H1 (cell line): ENCODE results near the gene DNASE1. TPM values are rescaled to one million over a fixed set of nuclear protein-coding genes. Genes with fewer than 3 reads are reported as not detected.

Source experiments
- CTCF ChIA-PET: fragments of 300-600 bp; sonication (Branson Sonifier 250); formaldehyde crosslinking; loops from one replicate; lab custom pipeline; 2021; ENCODE audit not compliant: partially characterized antibody; lab: Charles Lee
- POLR2A ChIA-PET: fragments of 300-600 bp; sonication (Branson Sonifier 250); formaldehyde crosslinking; loops from one replicate; lab custom pipeline; 2021; ENCODE audit warnings: inconsistent platforms; ENCODE audit not compliant: partially characterized antibody; lab: Charles Lee
- DNase-seq, 2 experiments: peaks; one replicate each; pipeline versions ENCODE4 v3.0.0 to v3.0.0-alpha.2; 2010 to 2022; ENCODE audit warnings: low spot score in 2 of 2, low read depth in 1 of 2, mixed read lengths in 1 of 2
- FAIRE-seq: peaks from 2 replicates; lab custom pipeline; 2011; peaks lifted over from hg19 to GRCh38; lab: Jason Lieb, UNC
- H2AFZ ChIP-seq: 2 replicates; pipeline ENCODE4 v1.8.1; 2012; ENCODE audit warnings: low read length, inconsistent platforms
- H2AK5ac ChIP-seq: 2 replicates; pipeline ENCODE4 v1.6.1; 2013; ENCODE audit warnings: low read depth, low read length
- H2BK120ac ChIP-seq: replicated peaks from 2 replicates; pipeline ENCODE3; 2013; ENCODE audit warnings: low read depth, low read length, inconsistent platforms
- H2BK12ac ChIP-seq: 2 replicates; pipeline ENCODE4 v1.6.1; 2013; ENCODE audit warnings: low read depth, low read length
- H2BK15ac ChIP-seq: 2 replicates; pipeline ENCODE4 v1.6.1; 2013; ENCODE audit warnings: low read length
- H2BK20ac ChIP-seq: 2 replicates; pipeline ENCODE4 v1.6.1; 2013; ENCODE audit warnings: low read length
- H2BK5ac ChIP-seq: 2 replicates; pipeline ENCODE4 v1.6.1; 2013; ENCODE audit warnings: low read depth, low read length
- H3K14ac ChIP-seq: 2 replicates; pipeline ENCODE4 v1.6.1; 2013; ENCODE audit warnings: inconsistent platforms; ENCODE audit not compliant: insufficient read length
- H3K18ac ChIP-seq: 2 replicates; pipeline ENCODE4 v1.6.1; 2013; ENCODE audit warnings: low read length; ENCODE audit errors: extremely low read depth
- H3K23ac ChIP-seq: 2 replicates; pipeline ENCODE4 v1.6.1; 2013; ENCODE audit warnings: inconsistent platforms; ENCODE audit not compliant: insufficient read length
- H3K23me2 ChIP-seq: 2 replicates; pipeline ENCODE4 v1.6.1; 2013; ENCODE audit warnings: low read depth, low read length
- H3K27ac ChIP-seq: 2 replicates; pipeline ENCODE4 v1.6.1; 2011; ENCODE audit warnings: low read depth, low read length, inconsistent platforms
- H3K27me3 ChIP-seq, 4 experiments: replicated peaks in 1 of 4; 1 replicate in 1 of 4; 2 replicates in 3 of 4; pipeline versions ENCODE4 v1.6.1 to v1.8.1; 2011 to 2013; ENCODE audit warnings: low read length in 3 of 4, mild to moderate bottlenecking in 3 of 4, inconsistent platforms in 2 of 4, mixed read lengths in 2 of 4, moderate library complexity in 1 of 4; ENCODE audit not compliant: control insufficient read depth in 3 of 4, insufficient read depth in 3 of 4; ENCODE audit errors: extremely low read depth in 1 of 4
- H3K36me3 ChIP-seq, 4 experiments: 2 replicates each; pipeline versions ENCODE4 v1.6.1 to v1.8.1; 2011 to 2013; ENCODE audit warnings: mild to moderate bottlenecking in 4 of 4, low read length in 3 of 4, moderate library complexity in 2 of 4, control low read depth in 1 of 4, inconsistent platforms in 1 of 4; ENCODE audit not compliant: insufficient read depth in 4 of 4, control insufficient read depth in 2 of 4
- H3K4ac ChIP-seq: replicated peaks from 2 replicates; pipeline ENCODE3; 2013; ENCODE audit warnings: low read length, low read depth, mixed read lengths, inconsistent platforms; ENCODE audit not compliant: insufficient read length
- H3K4me1 ChIP-seq, 4 experiments: replicated peaks in 1 of 4; 1 replicate in 1 of 4; 2 replicates in 3 of 4; pipeline versions ENCODE4 v1.6.1 to v1.8.1; 2011 to 2013; ENCODE audit warnings: low read length in 3 of 4, inconsistent platforms in 2 of 4, mixed read lengths in 1 of 4; ENCODE audit not compliant: insufficient read depth in 4 of 4, control insufficient read depth in 3 of 4
- H3K4me2 ChIP-seq, 2 experiments: 2 replicates each; pipeline versions ENCODE4 v1.6.1 to v1.8.1; 2011 to 2013; ENCODE audit warnings: low read depth in 2 of 2, low read length in 2 of 2, control low read depth in 1 of 2, inconsistent platforms in 1 of 2, mild to moderate bottlenecking in 1 of 2; ENCODE audit not compliant: insufficient read depth in 1 of 2
- H3K4me3 ChIP-seq, 4 experiments: fragments of 200-600, 300-600 bp in 1 of 4; sonication (generic), shearing (Covaris generic), sonication (Bioruptor Twin) in 1 of 4; 2 replicates each; pipeline versions ENCODE4 v1.5.1 to v1.8.1; 2011 to 2016; ENCODE audit warnings: low read length in 4 of 4, low read depth in 3 of 4, control low read depth in 2 of 4, inconsistent platforms in 2 of 4, mild to moderate bottlenecking in 2 of 4, mixed read lengths in 1 of 4, moderate library complexity in 1 of 4; ENCODE audit not compliant: insufficient read depth in 2 of 4; ENCODE audit errors: extremely low read depth in 1 of 4
- H3K56ac ChIP-seq: replicated peaks from 2 replicates; pipeline ENCODE3; 2013; ENCODE audit warnings: low read depth, mild to moderate bottlenecking, mixed read lengths, low read length, inconsistent platforms; ENCODE audit not compliant: insufficient read length
- H3K79me1 ChIP-seq: 2 replicates; pipeline ENCODE4 v1.6.1; 2013; ENCODE audit warnings: low read depth, low read length, control low read depth
- H3K79me2 ChIP-seq, 2 experiments: 2 replicates each; pipeline versions ENCODE4 v1.6.1 to v1.8.1; 2012 to 2013; ENCODE audit warnings: low read length in 2 of 2, mild to moderate bottlenecking in 2 of 2, inconsistent platforms in 1 of 2; ENCODE audit not compliant: insufficient read depth in 2 of 2, control insufficient read depth in 1 of 2
- H3K9ac ChIP-seq, 4 experiments: replicated peaks in 1 of 4; 1 replicate in 1 of 4; 2 replicates in 3 of 4; pipeline versions ENCODE4 v1.6.1 to v1.8.1; 2011 to 2013; ENCODE audit warnings: low read depth in 3 of 4, low read length in 3 of 4, control low read depth in 2 of 4, mild to moderate bottlenecking in 2 of 4, moderate library complexity in 2 of 4, inconsistent platforms in 1 of 4; ENCODE audit errors: extremely low read depth in 1 of 4
- H3K9me3 ChIP-seq, 2 experiments: 2 replicates each; pipeline versions ENCODE4 v1.6.1 to v1.8.1; 2012 to 2013; ENCODE audit warnings: mild to moderate bottlenecking in 2 of 2, moderate library complexity in 2 of 2, control low read depth in 1 of 2, inconsistent platforms in 1 of 2, low read depth in 1 of 2, low read length in 1 of 2, mixed read lengths in 1 of 2; ENCODE audit not compliant: insufficient read depth in 2 of 2
- H4K20me1 ChIP-seq, 2 experiments: replicated peaks in 1 of 2; 2 replicates each; pipeline versions ENCODE3 to v1.8.1; 2011 to 2013; ENCODE audit warnings: inconsistent platforms in 2 of 2, low read length in 2 of 2, mild to moderate bottlenecking in 1 of 2; ENCODE audit not compliant: insufficient read depth in 2 of 2, control insufficient read depth in 1 of 2
- H4K5ac ChIP-seq: 2 replicates; pipeline ENCODE4 v1.6.1; 2013; ENCODE audit warnings: low read length, low read depth, mixed read lengths, inconsistent platforms; ENCODE audit not compliant: insufficient read length
- H4K8ac ChIP-seq: 2 replicates; pipeline ENCODE4 v1.8.0; 2013; ENCODE audit warnings: mild to moderate bottlenecking, moderate library complexity, low read length, inconsistent platforms; ENCODE audit not compliant: insufficient read depth; ENCODE audit errors: extremely low read depth
- H4K91ac ChIP-seq: replicated peaks from 2 replicates; pipeline ENCODE3; 2013; ENCODE audit warnings: low read length, mixed read lengths, inconsistent platforms; ENCODE audit not compliant: insufficient read length
- SRF ChIP-seq: IDR thresholded peaks from 2 replicates; pipeline ENCODE4 v1.6.1; 2011; ENCODE audit warnings: mild to moderate bottlenecking, low read depth, low read length, moderate library complexity
- WGBS, 2 experiments: shearing (Covaris generic) in 1 of 2; methylation state at CpG; one replicate each; pipeline versions ENCODE4 v1.1.6 to v1.1.7; 2013 to 2015; ENCODE audit warnings: low lambda C conversion rate in 2 of 2, mixed read lengths in 2 of 2, inconsistent platforms in 1 of 2, low coverage in 1 of 2, missing lambda C conversion rate in 1 of 2; ENCODE audit not compliant: insufficient replicate concordance in 2 of 2, insufficient coverage in 1 of 2, insufficient read length in 1 of 2; ENCODE audit errors: extremely low coverage in 1 of 2, missing lambda C conversion rate in 1 of 2; 5-methylcytosine and 5-hydroxymethylcytosine counted together
- polyA plus RNA-seq, 7 experiments: library from polyadenylated mRNA; depleted of rRNA in 3 of 7; stranded (reverse) in 5 of 7; unstranded in 2 of 7; fragments of >200 nt in 5 of 7; fragments of 200-250 nt in 2 of 7; gene quantifications; 1 replicate in 5 of 7; 2 replicates in 1 of 7; 4 replicates in 1 of 7; pipeline versions ENCODE4 v1.2.1 to v1.2.3, GENCODE V29; 2011 to 2013; ENCODE audit warnings: missing spikeins in 2 of 7, mixed read lengths in 2 of 7
- total RNA-seq: library from RNA; stranded (reverse); fragmentation: NEBNext Ultra II Directional; extraction: Animal tissue kit (Norgen Biotek cat#: 25700); gene quantifications from 2 replicates; pipeline ENCODE4 v1.2.1, GENCODE V29; 2021

DNASE1 gene
- total and polyA plus RNA-seq, 2 of the 8 experiments (the other 6 are each of a cell fraction or from before 2014, with no cell fraction given): 11.5 to 16.7 TPM

DNA sequence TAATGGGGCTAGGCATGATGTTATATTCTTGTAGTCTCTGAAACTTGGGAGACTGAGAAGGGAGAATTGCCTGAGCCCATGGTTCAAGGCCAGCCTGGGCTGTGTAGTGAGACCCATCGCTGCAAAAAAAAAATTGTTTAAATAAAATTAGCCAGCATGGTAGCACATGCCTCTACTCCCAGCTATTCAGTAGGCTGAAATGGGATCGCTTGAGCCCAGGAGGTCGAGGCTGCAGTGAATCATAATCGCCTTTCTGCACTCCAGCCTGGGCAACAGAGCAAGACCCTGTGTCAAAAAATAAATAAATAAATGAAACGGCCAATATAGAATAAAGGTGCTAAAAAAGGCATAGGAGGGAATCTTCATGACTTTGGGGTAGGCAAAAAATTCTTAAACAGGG is 29.2 kb upstream of the DNASE1 start:
- H2BK120ac ChIP-seq: no peak overlapping the region
- peaks cover 0 to 2% of the 10 kb centered on the region in 2 experiments for H4K20me1 ChIP-seq
- no peak overlapping the region for H3K4ac ChIP-seq
- H3K23ac ChIP-seq: no peak overlapping the region
- H3K4me3 ChIP-seq: no peak overlapping the region
- H4K5ac ChIP-seq: no peak overlapping the region
- peaks cover 0 to 3% (median 0%) of the 10 kb centered on the region in 4 experiments; a peak in 2 of 7 replicates for H3K4me1 ChIP-seq
- H3K23me2 ChIP-seq: no peaks in the 10 kb centered on the region
- H4K8ac ChIP-seq: no peak overlapping the region
- H3K9me3 ChIP-seq: no peaks in the 10 kb centered on the region
- H3K4me2 ChIP-seq: no peak overlapping the region
- no peak overlapping the region for H3K9ac ChIP-seq
- H2BK15ac ChIP-seq: no peak overlapping the region
- no peaks in the 10 kb centered on the region for H3K27me3 ChIP-seq
- FAIRE-seq (no peak), DNase-seq (no peak)
- ChIA-PET CTCF (interaction anchor here (1.0 to 1.2 kb wide), 2 partner anchors 9 to 19 kb away, joined by 3 read pairs; no protein-coding TSS in a partner anchor), POLR2A (no interaction called here)
- H3K36me3 ChIP-seq: no peaks in the 10 kb centered on the region
- H3K79me1 ChIP-seq: no peaks in the 10 kb centered on the region; the same call in 1 of the 2 replicates
- H2BK12ac ChIP-seq: no peak overlapping the region
- no peak overlapping the region for H3K56ac ChIP-seq
- H3K18ac ChIP-seq: no peak overlapping the region
- H2BK20ac ChIP-seq: no peak overlapping the region
- no peak overlapping the region for H3K27ac ChIP-seq
- no peak overlapping the region for H4K91ac ChIP-seq
- no peak overlapping the region for H2BK5ac ChIP-seq
- no peak overlapping the region for H2AFZ ChIP-seq
- no peak overlapping the region for H2AK5ac ChIP-seq
- WGBS, 2 experiments: 86% methylated on average over 5 of the region's 5 CpGs; no CpG with 5 or more reads in 1 of the 2 experiments
- peaks cover 0 to 2% of the 10 kb centered on the region in 2 experiments; a peak in 1 of 4 replicates for H3K79me2 ChIP-seq
- no peak overlapping the region for H3K14ac ChIP-seq
- TF ChIP-seq SRF: no peak
